ENCODE results near the gene ZNF584.
"Not testable (repeated sequence)": the region's sequence is repeated elsewhere in the genome, so short reads cannot be mapped to it uniquely, and the experiment has no call there.

Gene ZNF584

GRCh38 chr19:58434217-58434616, 25.8 kb downstream of the ZNF584 start:
- H3K9me3 ChIP-seq (ENCODE audit: insufficient read depth, low read length, severe bottlenecking): no peaks in the 10 kb centered on the region

GRCh38 chr19:58439576-58440554, 31.4 kb downstream of the ZNF584 start, which contains the start of gene ZNF132:
ZNF132 (minus strand) TSS chr19:58440153; CDS start chr19:58439821, 332 bp downstream.
- Histone ChIP-seq H3K36me3 (ENCODE audit: insufficient read depth, low read length) (no peaks in the 10 kb centered on the region), H3K4me3 (ENCODE audit: low read depth in 1 of 2, low read length in 2 of 2) (no peak within 1 kb of the TSS), H3K4me2 (ENCODE audit: insufficient read depth, low read length) (no peak within 1 kb of the TSS), H3K27ac (ENCODE audit: low read length) (no peak within 1 kb of the TSS), H3K9me3 (ENCODE audit: insufficient read depth, low read length, severe bottlenecking) (no peaks in the 10 kb centered on the region), H3K27me3 (ENCODE audit: insufficient read depth, low read length, poor library complexity) (no peaks in the 10 kb centered on the region), H3K79me2 (ENCODE audit: insufficient read depth, low read length) (no peaks in the 10 kb centered on the region), H4K20me1 (ENCODE audit: insufficient read depth, low read length) (no peaks in the 10 kb centered on the region), H3K4me1 (ENCODE audit: insufficient read depth, low read length) (no peaks in the 10 kb centered on the region), H2AFZ (ENCODE audit: low read depth, low read length) (no peak within 1 kb of the TSS), H3K9ac (ENCODE audit: low read depth, low read length) (no peak within 1 kb of the TSS)
- ATAC-seq (ENCODE audit: insufficient read depth, low read depth) (no peak), DNase-seq (no peak)
- TF ChIP-seq EZH2 (IDR thresholded peaks at IDR 0.05; ENCODE audit: borderline replicate concordance, low read depth, low read length, severe bottlenecking) (no peak), CTCF (IDR thresholded peaks at IDR 0.05; ENCODE audit: borderline replicate concordance, extremely low read depth, low read length, poor library complexity, severe bottlenecking) (no peak)

More at GRCh38 chr19:58434217-58434616, 25.8 kb downstream of the ZNF584 start:
- ATAC-seq (ENCODE audit: insufficient read depth, low read depth): no peak
- no peak for DNase-seq
- Histone ChIP-seq H3K27ac (ENCODE audit: low read length) (no peak overlapping the region), H3K9ac (ENCODE audit: low read depth, low read length) (no peak overlapping the region), H3K79me2 (ENCODE audit: insufficient read depth, low read length) (no peaks in the 10 kb centered on the region), H3K4me2 (ENCODE audit: insufficient read depth, low read length) (no peak overlapping the region), H2AFZ (ENCODE audit: low read depth, low read length) (no peak overlapping the region), H4K20me1 (ENCODE audit: insufficient read depth, low read length) (no peaks in the 10 kb centered on the region), H3K36me3 (ENCODE audit: insufficient read depth, low read length) (no peaks in the 10 kb centered on the region), H3K27me3 (ENCODE audit: insufficient read depth, low read length, poor library complexity) (no peaks in the 10 kb centered on the region), H3K4me1 (ENCODE audit: insufficient read depth, low read length) (no peaks in the 10 kb centered on the region), H3K4me3 (ENCODE audit: low read depth in 1 of 2, low read length in 2 of 2) (no peak overlapping the region)
- TF ChIP-seq CTCF (IDR thresholded peaks at IDR 0.05; ENCODE audit: borderline replicate concordance, extremely low read depth, low read length, poor library complexity, severe bottlenecking) (no peak), EZH2 (IDR thresholded peaks at IDR 0.05; ENCODE audit: borderline replicate concordance, low read depth, low read length, severe bottlenecking) (no peak)

DNA sequence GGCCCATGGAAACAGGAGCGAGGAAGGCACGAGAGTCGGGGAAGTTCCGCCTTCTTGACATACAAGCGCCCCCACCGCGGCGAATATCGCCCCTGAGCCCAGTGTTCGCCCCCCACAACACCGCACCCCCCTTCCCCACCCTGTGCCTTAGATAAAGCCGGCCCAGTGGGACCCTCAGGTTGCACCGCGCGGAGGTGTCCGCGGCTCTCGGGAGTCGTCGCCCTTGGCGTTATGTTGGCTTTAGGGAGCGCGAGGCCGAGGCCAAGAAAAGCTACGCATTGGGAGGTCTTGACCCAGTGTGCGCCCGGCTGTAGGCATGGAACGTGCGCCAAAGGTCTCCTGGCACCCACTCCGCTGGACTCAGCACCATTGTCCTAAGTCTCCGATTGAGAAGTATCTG, 32.1 kb downstream of the ZNF584 start:
- H3K27ac ChIP-seq (ENCODE audit: low read length): no peak overlapping the region
- DNase-seq: no peak
- no peaks in the 10 kb centered on the region for H3K9me3 ChIP-seq (ENCODE audit: insufficient read depth, low read length, severe bottlenecking)
- H3K4me3 ChIP-seq (ENCODE audit: low read depth in 1 of 2, low read length in 2 of 2): no peak overlapping the region
- no peaks in the 10 kb centered on the region for H3K36me3 ChIP-seq (ENCODE audit: insufficient read depth, low read length)
- H3K9ac ChIP-seq (ENCODE audit: low read depth, low read length): no peak overlapping the region
- H3K4me1 ChIP-seq (ENCODE audit: insufficient read depth, low read length): no peaks in the 10 kb centered on the region
- TF ChIP-seq EZH2 (IDR thresholded peaks at IDR 0.05; ENCODE audit: borderline replicate concordance, low read depth, low read length, severe bottlenecking): no peak
- no peak for TF ChIP-seq CTCF (IDR thresholded peaks at IDR 0.05; ENCODE audit: borderline replicate concordance, extremely low read depth, low read length, poor library complexity, severe bottlenecking)
- H3K27me3 ChIP-seq (ENCODE audit: insufficient read depth, low read length, poor library complexity): no peaks in the 10 kb centered on the region
- H2AFZ ChIP-seq (ENCODE audit: low read depth, low read length): no peak overlapping the region
- H4K20me1 ChIP-seq (ENCODE audit: insufficient read depth, low read length): no peaks in the 10 kb centered on the region
- no peak overlapping the region for H3K4me2 ChIP-seq (ENCODE audit: insufficient read depth, low read length)
- H3K79me2 ChIP-seq (ENCODE audit: insufficient read depth, low read length): no peaks in the 10 kb centered on the region
- no peak for ATAC-seq (ENCODE audit: insufficient read depth, low read depth)

GRCh38 chr19:58442986-58443385, 34.5 kb downstream of the ZNF584 start:
- not testable (repeated sequence) for H3K79me2 ChIP-seq (ENCODE audit: insufficient read depth, low read length); H3K9me3 ChIP-seq (ENCODE audit: insufficient read depth, low read length, severe bottlenecking); H4K20me1 ChIP-seq (ENCODE audit: insufficient read depth, low read length); H3K36me3 ChIP-seq (ENCODE audit: insufficient read depth, low read length); ATAC-seq (ENCODE audit: insufficient read depth, low read depth); H3K27ac ChIP-seq (ENCODE audit: low read length); H2AFZ ChIP-seq (ENCODE audit: low read depth, low read length); H3K4me1 ChIP-seq (ENCODE audit: insufficient read depth, low read length); H3K4me2 ChIP-seq (ENCODE audit: insufficient read depth, low read length); H3K27me3 ChIP-seq (ENCODE audit: insufficient read depth, low read length, poor library complexity); H3K9ac ChIP-seq (ENCODE audit: low read depth, low read length); H3K4me3 ChIP-seq (ENCODE audit: low read depth in 1 of 2, low read length in 2 of 2); DNase-seq

DNA sequence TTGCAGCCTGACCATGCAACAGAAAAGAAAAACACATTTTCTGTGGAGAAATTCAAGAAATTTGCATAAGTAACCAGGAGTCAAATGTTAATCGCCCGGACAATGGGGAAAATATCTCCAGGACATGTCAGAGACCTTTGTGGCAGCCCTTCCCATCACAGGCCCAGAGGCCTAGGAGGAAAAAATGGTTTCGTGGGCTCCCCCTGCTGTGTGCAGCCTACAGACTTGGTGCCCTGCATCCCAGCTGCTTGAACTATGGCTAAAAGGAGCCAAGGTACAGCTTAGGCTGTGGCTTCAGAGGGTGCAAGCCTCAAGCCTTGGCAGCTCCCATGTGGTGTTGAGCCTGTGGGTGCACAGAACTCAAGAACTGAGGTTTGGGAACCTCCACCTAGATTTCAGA, 40.4 kb downstream of the ZNF584 start:
- H2AFZ ChIP-seq (ENCODE audit: low read depth, low read length); H3K9me3 ChIP-seq (ENCODE audit: insufficient read depth, low read length, severe bottlenecking); H3K4me3 ChIP-seq (ENCODE audit: low read depth in 1 of 2, low read length in 2 of 2); H3K79me2 ChIP-seq (ENCODE audit: insufficient read depth, low read length); H3K36me3 ChIP-seq (ENCODE audit: insufficient read depth, low read length); DNase-seq; H3K27ac ChIP-seq (ENCODE audit: low read length); H3K4me2 ChIP-seq (ENCODE audit: insufficient read depth, low read length); H3K27me3 ChIP-seq (ENCODE audit: insufficient read depth, low read length, poor library complexity); H3K9ac ChIP-seq (ENCODE audit: low read depth, low read length); H4K20me1 ChIP-seq (ENCODE audit: insufficient read depth, low read length); ATAC-seq (ENCODE audit: insufficient read depth, low read depth): not testable (repeated sequence)
- peaks cover 18% of the 10 kb centered on the region for H3K4me1 ChIP-seq (ENCODE audit: insufficient read depth, low read length)

Data from DND-41 (cell line).